ENCODE data around the gene CHST15. TPM values are rescaled to one million over a fixed set of nuclear protein-coding genes. Genes with fewer than 3 reads are reported as not detected.

Gene CHST15
- total RNA-seq, 2 donors from 2014 or later, result 0.80 to 7.8 TPM

GRCh38 chr10:124048371-124049290, 44.8 kb downstream of the CHST15 start:
- no peak overlapping the region for H3K27ac Mint-ChIP-seq
- peaks cover 18 to 21% of the 10 kb centered on the region in 2 donors for H3K36me3 Mint-ChIP-seq
- DNase-seq (ENCODE audit: low spot score in 2 of 2), result no peak
- peaks cover 0 to 2% of the 10 kb centered on the region in 2 donors for H3K9me3 Mint-ChIP-seq
- no peak for ATAC-seq

GRCh38 chr10:124047427-124048152, 45.8 kb downstream of the CHST15 start:
- H3K27ac Mint-ChIP-seq, result no peak overlapping the region
- H3K9me3 Mint-ChIP-seq, result peaks cover 0 to 5% of the 10 kb centered on the region in 2 donors
- no peak for ATAC-seq

GRCh38 chr10:124045801-124046355, 47.5 kb downstream of the CHST15 start:
- Mint-ChIP-seq H3K9me3 (peaks cover 0 to 5% of the 10 kb centered on the region in 2 donors), H3K36me3 (peaks cover 23 to 29% of the 10 kb centered on the region in 2 donors), H3K27ac (no peak overlapping the region)
- DNase-seq (ENCODE audit: low spot score in 2 of 2) (no peak), ATAC-seq (no peak)

More at GRCh38 chr10:124047427-124048152, 45.8 kb downstream of the CHST15 start:
- peaks cover 23 to 29% of the 10 kb centered on the region in 2 donors for H3K36me3 Mint-ChIP-seq
- no peak for DNase-seq (ENCODE audit: low spot score in 2 of 2)

- Mint-ChIP-seq H3K9me3 (peaks cover 0 to 5% of the 10 kb centered on the region in 2 donors), H3K27ac (no peak overlapping the region), H3K36me3 (peaks cover 23 to 29% of the 10 kb centered on the region in 2 donors)
- no peak for DNase-seq (ENCODE audit: low spot score in 2 of 2)
- no peak for ATAC-seq
These were observed 48.1 kb downstream of the CHST15 start for GRCh38 chr10:124045276-124045675.

GRCh38 chr10:124044143-124044862, 49.1 kb downstream of the CHST15 start:
- Mint-ChIP-seq H3K27ac (no peak overlapping the region), H3K9me3 (peaks cover 0 to 5% of the 10 kb centered on the region in 2 donors), H3K36me3 (peaks cover 23 to 29% of the 10 kb centered on the region in 2 donors)
- no peak for ATAC-seq
- no peak for DNase-seq (ENCODE audit: low spot score in 2 of 2)

- peaks cover 0 to 5% of the 10 kb centered on the region in 2 donors for H3K9me3 Mint-ChIP-seq
- peak overlapping the region; percentile 61 to 72 for H3K27ac Mint-ChIP-seq
- peak; percentile 71 to 94 for ATAC-seq
- peaks cover 23 to 29% of the 10 kb centered on the region in 2 donors for H3K36me3 Mint-ChIP-seq
- no peak for DNase-seq (ENCODE audit: low spot score in 2 of 2)
These were observed 49.9 kb downstream of the CHST15 start for GRCh38 chr10:124043310-124044142.

GRCh38 chr10:124042656-124043309, 50.6 kb downstream of the CHST15 start:
- H3K36me3 Mint-ChIP-seq, result peaks cover 23 to 29% of the 10 kb centered on the region in 2 donors
- peak overlapping the region; percentile 55 to 72 for H3K27ac Mint-ChIP-seq
- no peak for DNase-seq (ENCODE audit: low spot score in 2 of 2)
- peaks cover 0 to 5% of the 10 kb centered on the region in 2 donors for H3K9me3 Mint-ChIP-seq
- ATAC-seq, result no peak

- DNase-seq (ENCODE audit: low spot score in 2 of 2), result no peak
- ATAC-seq, result no peak
- peaks cover 23 to 26% of the 10 kb centered on the region in 2 donors for H3K36me3 Mint-ChIP-seq
- H3K27ac Mint-ChIP-seq, result no peak overlapping the region
- peaks cover 0 to 5% of the 10 kb centered on the region in 2 donors for H3K9me3 Mint-ChIP-seq
These were observed 51.5 kb downstream of the CHST15 start for GRCh38 chr10:124041675-124042445.

GRCh38 chr10:124040451-124041188, 52.8 kb downstream of the CHST15 start:
- Mint-ChIP-seq H3K27ac (no peak overlapping the region), H3K9me3 (peaks cover 0 to 5% of the 10 kb centered on the region in 2 donors), H3K36me3 (peaks cover 14 to 17% of the 10 kb centered on the region in 2 donors)
- no peak for ATAC-seq
- no peak for DNase-seq (ENCODE audit: low spot score in 2 of 2)

GRCh38 chr10:124039483-124040013, 53.9 kb downstream of the CHST15 start:
- Mint-ChIP-seq H3K27ac (no peak overlapping the region), H3K9me3 (peaks cover 0 to 5% of the 10 kb centered on the region in 2 donors), H3K36me3 (peaks cover 9% of the 10 kb centered on the region in 2 donors)
- no peak for ATAC-seq
- DNase-seq (ENCODE audit: low spot score in 2 of 2), result no peak

GRCh38 chr10:124037784-124038183, 55.6 kb downstream of the CHST15 start:
- Mint-ChIP-seq H3K9me3 (no peaks in the 10 kb centered on the region), H3K27ac (no peak overlapping the region), H3K36me3 (no peaks in the 10 kb centered on the region)
- no peak for DNase-seq (ENCODE audit: low spot score in 2 of 2)
- ATAC-seq, result no peak

GRCh38 chr10:124037286-124037685, 56.1 kb downstream of the CHST15 start:
- no peak for ATAC-seq
- no peak for DNase-seq (ENCODE audit: low spot score in 2 of 2)
- Mint-ChIP-seq H3K27ac (no peak overlapping the region), H3K9me3 (no peaks in the 10 kb centered on the region), H3K36me3 (no peaks in the 10 kb centered on the region)

GRCh38 chr10:124036746-124037145, 56.7 kb downstream of the CHST15 start:
- H3K9me3 Mint-ChIP-seq, result no peaks in the 10 kb centered on the region
- no peak for ATAC-seq

More at GRCh38 chr10:124036746-124037145, 56.7 kb downstream of the CHST15 start:
- H3K27ac Mint-ChIP-seq, result no peak overlapping the region
- H3K36me3 Mint-ChIP-seq, result no peaks in the 10 kb centered on the region
- no peak for DNase-seq (ENCODE audit: low spot score in 2 of 2)

All from activated naive CD4-positive, alpha-beta T cell treated with anti-CD3 and anti-CD28 coated beads, Interleukin-2, amount 50 U/mL, for 72 hours (primary cell).